HG02970 (cell line): Measurements from ENCODE around the gene HADHB.
"Not testable (repeated sequence)": the region's sequence is repeated elsewhere in the genome, so short reads cannot be mapped to it uniquely, and the experiment has no call there.

Source experiments
- ATAC-seq: cut with Tn5 transposase; IDR thresholded peaks from one replicate; pipeline ENCODE4 v1.9.1; 2021; ENCODE audit warnings: mild to moderate bottlenecking, moderate library complexity, moderate number of reproducible peaks; ENCODE audit not compliant: unreplicated experiment, low FRiP score

Gene HADHB

GRCh38 chr2:26243470-26244308 lies 1.1 kb upstream of the HADHB start:
- no peak for ATAC-seq

GRCh38 chr2:26245231-26245732 lies 543 bp downstream of the HADHB start:
- peak; percentile 5 for ATAC-seq

GRCh38 chr2:26245810-26246209 lies 1.1 kb downstream of the HADHB start:
- ATAC-seq: no peak

GRCh38 chr2:26246818-26247217 lies 2.1 kb downstream of the HADHB start:
- no peak for ATAC-seq

- no peak for ATAC-seq
Observed at GRCh38 chr2:26249625-26250024, 4.9 kb downstream of the HADHB start.

GRCh38 chr2:26251893-26252292 lies 7.2 kb downstream of the HADHB start:
- ATAC-seq: no peak

- ATAC-seq: no peak
Observed at GRCh38 chr2:26255759-26256384, 11.1 kb downstream of the HADHB start.

GRCh38 chr2:26258836-26259235 lies 14.1 kb downstream of the HADHB start:
- ATAC-seq: not testable (repeated sequence)

- no peak for ATAC-seq
Observed at GRCh38 chr2:26268213-26268612, 23.5 kb downstream of the HADHB start.

- not testable (repeated sequence) for ATAC-seq
Observed at GRCh38 chr2:26268670-26269385, 24.1 kb downstream of the HADHB start.

- ATAC-seq: no peak
Observed at GRCh38 chr2:26269571-26270158, 24.9 kb downstream of the HADHB start.

GRCh38 chr2:26270373-26270772 lies 25.6 kb downstream of the HADHB start:
- ATAC-seq: no peak

- no peak for ATAC-seq
Observed at GRCh38 chr2:26273501-26273900, 28.8 kb downstream of the HADHB start.

GRCh38 chr2:26274058-26274613 lies 29.4 kb downstream of the HADHB start:
- ATAC-seq: no peak

- no peak for ATAC-seq
Observed at GRCh38 chr2:26276484-26277227, 31.9 kb downstream of the HADHB start.

GRCh38 chr2:26279886-26280285 lies 35.1 kb downstream of the HADHB start:
- ATAC-seq: no peak

GRCh38 chr2:26281226-26281625 lies 36.5 kb downstream of the HADHB start:
- ATAC-seq: no peak

GRCh38 chr2:26283606-26284005 lies 38.9 kb downstream of the HADHB start:
- ATAC-seq: no peak

- no peak for ATAC-seq
Observed at GRCh38 chr2:26284132-26284531, 39.4 kb downstream of the HADHB start.

GRCh38 chr2:26285931-26286330 lies 41.2 kb downstream of the HADHB start:
- no peak for ATAC-seq
